ENCODE results near the gene ZNRF3. TPM values are rescaled to one million over a fixed set of nuclear protein-coding genes. Genes with fewer than 3 reads are reported as not detected.

Gene ZNRF3
- total and polyA plus RNA-seq, 2 experiments from 2014 or later, result 11.1 to 32.2 TPM

DNA sequence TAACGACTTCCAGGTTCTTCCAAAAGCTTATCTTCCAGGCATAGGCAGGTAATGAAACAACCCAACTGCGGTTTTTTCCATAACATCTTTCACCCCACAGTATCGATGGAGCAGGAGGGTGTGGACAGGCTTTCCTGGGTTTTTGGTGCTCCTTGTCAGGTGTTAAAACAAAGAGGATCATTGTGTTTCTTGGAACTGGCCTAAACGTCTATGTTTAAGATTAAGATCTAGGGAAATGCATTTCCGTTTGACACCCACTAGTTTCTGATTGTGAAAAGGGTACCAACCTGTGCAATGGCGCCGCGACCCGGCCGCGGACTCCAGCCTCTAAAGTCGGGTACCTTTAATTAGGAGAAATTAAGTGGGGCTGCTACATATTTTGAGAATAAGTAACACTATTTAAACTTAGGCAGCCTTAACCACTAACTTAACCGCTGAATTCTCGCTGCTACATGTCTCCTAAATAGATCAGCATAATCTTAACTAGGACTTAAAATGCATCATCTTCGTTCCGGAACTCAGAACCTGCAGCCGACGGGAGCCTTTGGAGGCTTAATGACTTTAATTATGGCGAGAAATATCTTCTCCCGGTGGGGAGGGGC, 146.7 kb downstream of the ZNRF3 start:
- Histone ChIP-seq H3K9me2 (ENCODE audit: insufficient read depth) (no peaks in the 10 kb centered on the region), H3K4me3 (peak overlapping the region; percentile 62), H3K79me2 (replicated peaks; ENCODE audit: insufficient read depth) (peaks cover 69% of the 10 kb centered on the region), H3K36me3 (ENCODE audit: insufficient read depth) (no peaks in the 10 kb centered on the region), H2AFZ (no peak overlapping the region), H4K20me1 (replicated peaks; ENCODE audit: insufficient read depth) (no peaks in the 10 kb centered on the region), H3K27me3 (ENCODE audit: insufficient read depth) (no peaks in the 10 kb centered on the region), H3K4me1 (ENCODE audit: insufficient read depth) (peaks cover 33% of the 10 kb centered on the region), H3K27ac (ENCODE audit: low read depth) (peak overlapping the region; percentile 70), H3K4me2 (peak overlapping the region; percentile 85), H3F3A (replicated peaks; ENCODE audit: low read depth) (peaks cover 5% of the 10 kb centered on the region; the same call in 1 of the 2 replicates)
- H3K9me3 Mint-ChIP-seq, result no peaks in the 10 kb centered on the region
- H3K4me3 Mint-ChIP-seq, result peak overlapping the region; percentile 80
- peaks cover 6% of the 10 kb centered on the region for H3K27me3 Mint-ChIP-seq (ENCODE audit: insufficient read depth, low read depth, poor library complexity)
- peak; percentile 29 for DNase-seq (ENCODE audit: low spot score)
- H3K36me3 Mint-ChIP-seq (ENCODE audit: low read depth), result peaks cover 6% of the 10 kb centered on the region; the same call in 2 of the 3 replicates
- peaks cover 49% of the 10 kb centered on the region for H3K4me1 Mint-ChIP-seq
- TF ChIP-seq, protein P1, sequence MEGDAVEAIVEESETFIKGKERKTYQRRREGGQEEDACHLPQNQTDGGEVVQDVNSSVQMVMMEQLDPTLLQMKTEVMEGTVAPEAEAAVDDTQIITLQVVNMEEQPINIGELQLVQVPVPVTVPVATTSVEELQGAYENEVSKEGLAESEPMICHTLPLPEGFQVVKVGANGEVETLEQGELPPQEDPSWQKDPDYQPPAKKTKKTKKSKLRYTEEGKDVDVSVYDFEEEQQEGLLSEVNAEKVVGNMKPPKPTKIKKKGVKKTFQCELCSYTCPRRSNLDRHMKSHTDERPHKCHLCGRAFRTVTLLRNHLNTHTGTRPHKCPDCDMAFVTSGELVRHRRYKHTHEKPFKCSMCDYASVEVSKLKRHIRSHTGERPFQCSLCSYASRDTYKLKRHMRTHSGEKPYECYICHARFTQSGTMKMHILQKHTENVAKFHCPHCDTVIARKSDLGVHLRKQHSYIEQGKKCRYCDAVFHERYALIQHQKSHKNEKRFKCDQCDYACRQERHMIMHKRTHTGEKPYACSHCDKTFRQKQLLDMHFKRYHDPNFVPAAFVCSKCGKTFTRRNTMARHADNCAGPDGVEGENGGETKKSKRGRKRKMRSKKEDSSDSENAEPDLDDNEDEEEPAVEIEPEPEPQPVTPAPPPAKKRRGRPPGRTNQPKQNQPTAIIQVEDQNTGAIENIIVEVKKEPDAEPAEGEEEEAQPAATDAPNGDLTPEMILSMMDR (conservative IDR thresholded peaks at IDR 0.05; ENCODE audit: low read depth in 2 of 2), result peak in 1 of 2 experiments; percentile 45; a peak in 2 of 4 replicates
- TF ChIP-seq NANOG (IDR thresholded peaks at IDR 0.05; ENCODE audit: borderline replicate concordance), result no peak
- TF ChIP-seq ZNF114 (CRISPR knock-in tag; IDR thresholded peaks at IDR 0.05), result no peak
- no peak for TF ChIP-seq EZH2phosphoT487 (IDR thresholded peaks at IDR 0.05; ENCODE audit: unreplicated experiment)
- TF ChIP-seq ZNF331 (CRISPR knock-in tag; IDR thresholded peaks at IDR 0.05; ENCODE audit: low read depth), result no peak
- TF ChIP-seq, protein P2, sequence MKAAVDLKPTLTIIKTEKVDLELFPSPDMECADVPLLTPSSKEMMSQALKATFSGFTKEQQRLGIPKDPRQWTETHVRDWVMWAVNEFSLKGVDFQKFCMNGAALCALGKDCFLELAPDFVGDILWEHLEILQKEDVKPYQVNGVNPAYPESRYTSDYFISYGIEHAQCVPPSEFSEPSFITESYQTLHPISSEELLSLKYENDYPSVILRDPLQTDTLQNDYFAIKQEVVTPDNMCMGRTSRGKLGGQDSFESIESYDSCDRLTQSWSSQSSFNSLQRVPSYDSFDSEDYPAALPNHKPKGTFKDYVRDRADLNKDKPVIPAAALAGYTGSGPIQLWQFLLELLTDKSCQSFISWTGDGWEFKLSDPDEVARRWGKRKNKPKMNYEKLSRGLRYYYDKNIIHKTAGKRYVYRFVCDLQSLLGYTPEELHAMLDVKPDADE (IDR thresholded peaks at IDR 0.05), result no peak
- H3K27ac Mint-ChIP-seq, result no peak overlapping the region
- ATAC-seq, result no peak

DNA sequence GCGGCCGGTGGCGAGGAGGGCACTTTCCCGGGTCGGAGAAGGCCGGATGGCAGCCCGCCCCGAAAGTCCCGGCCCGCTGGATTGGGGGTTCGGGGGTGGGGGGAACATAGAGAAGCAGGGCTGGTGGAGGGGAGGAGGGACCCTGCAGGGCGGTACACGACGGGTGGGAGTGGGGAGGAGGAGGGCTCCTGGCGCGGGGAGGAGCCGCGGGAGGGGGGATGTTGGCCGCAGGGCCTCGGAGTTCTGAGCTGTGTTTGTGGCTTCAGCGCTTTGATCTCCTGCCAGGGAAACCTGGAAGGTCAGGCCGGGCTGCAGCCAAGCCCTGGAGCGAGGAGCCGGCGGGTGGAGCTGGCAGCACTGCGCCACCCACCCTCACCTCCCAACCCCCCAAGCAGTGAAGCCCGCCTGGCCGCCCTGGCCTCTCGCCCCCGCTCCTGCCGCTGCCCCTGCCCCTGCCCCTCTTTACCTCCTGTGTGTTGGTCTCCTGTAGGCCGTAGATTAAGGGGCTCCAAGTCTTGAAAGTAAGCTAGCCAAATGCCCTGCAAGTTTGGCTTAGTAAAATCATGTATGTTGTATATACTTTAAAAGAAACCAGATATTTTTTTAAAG, 147.3 kb downstream of the ZNRF3 start:
- Histone ChIP-seq H3K4me2 (peak overlapping the region; percentile 85), H3K27me3 (ENCODE audit: insufficient read depth) (no peaks in the 10 kb centered on the region), H3K36me3 (ENCODE audit: insufficient read depth) (no peaks in the 10 kb centered on the region), H3F3A (replicated peaks; ENCODE audit: low read depth) (peaks cover 5% of the 10 kb centered on the region; the same call in 1 of the 2 replicates), H2AFZ (no peak overlapping the region), H3K27ac (ENCODE audit: low read depth) (peak overlapping the region; percentile 93), H3K9me2 (ENCODE audit: insufficient read depth) (no peaks in the 10 kb centered on the region), H4K20me1 (replicated peaks; ENCODE audit: insufficient read depth) (no peaks in the 10 kb centered on the region), H3K4me3 (peak overlapping the region; percentile 62), H3K4me1 (ENCODE audit: insufficient read depth) (peaks cover 33% of the 10 kb centered on the region), H3K79me2 (replicated peaks; ENCODE audit: insufficient read depth) (peaks cover 69% of the 10 kb centered on the region)
- H3K27ac Mint-ChIP-seq, result peak overlapping the region; percentile 97
- H3K9me3 Mint-ChIP-seq, result no peaks in the 10 kb centered on the region
- TF ChIP-seq JUNB (IDR thresholded peaks at IDR 0.05; ENCODE audit: unreplicated experiment) (no peak), POLR2AphosphoS5 (IDR thresholded peaks at IDR 0.05; ENCODE audit: low read depth) (peak; percentile 14; the same call in 1 of the 2 replicates), EZH2 (IDR thresholded peaks at IDR 0.05; ENCODE audit: low read depth, unreplicated experiment) (no peak), CREB1 (CRISPR knock-in tag; IDR thresholded peaks at IDR 0.05; ENCODE audit: low read depth) (no peak)
- TF ChIP-seq, protein P2 (IDR thresholded peaks at IDR 0.05), result no peak
- TF ChIP-seq, protein P1 (conservative IDR thresholded peaks at IDR 0.05; ENCODE audit: low read depth in 2 of 2), result no peak
- H3K36me3 Mint-ChIP-seq (ENCODE audit: low read depth), result peaks cover 6% of the 10 kb centered on the region; the same call in 1 of the 3 replicates
- DNase-seq (ENCODE audit: low spot score) (peak; percentile 86), ATAC-seq (peak; percentile 82)
- H3K4me3 Mint-ChIP-seq, result peak overlapping the region; percentile 80
- peaks cover 6% of the 10 kb centered on the region for H3K27me3 Mint-ChIP-seq (ENCODE audit: insufficient read depth, low read depth, poor library complexity)
- H3K4me1 Mint-ChIP-seq, result peaks cover 49% of the 10 kb centered on the region
